DMS79 treated with DMSO at 0.1 percent for 48 hours (cell line): ENCODE data around the gene TNIK.

ENCODE experiments used
- DNase-seq: peaks from one replicate; lab custom pipeline; 2025; lab: John Stamatoyannopoulos, UW

The TNIK gene

GRCh38 chr3:171459942-171460724, at the start of gene TNIK:
TNIK (minus strand) TSS chr3:171460405; CDS start chr3:171460063, 342 bp downstream.
- DNase-seq, result peak; percentile 70

GRCh38 chr3:171508676-171509075, 48.5 kb upstream of the TNIK start:
- no peak for DNase-seq

GRCh38 chr3:171508206-171508605, 48.0 kb upstream of the TNIK start:
- no peak for DNase-seq

- no peak for DNase-seq
Observed at GRCh38 chr3:171506743-171507319, 46.6 kb upstream of the TNIK start.

GRCh38 chr3:171505822-171506333, 45.7 kb upstream of the TNIK start:
- DNase-seq, result no peak

GRCh38 chr3:171504376-171504775, 44.2 kb upstream of the TNIK start:
- DNase-seq, result no peak

- DNase-seq, result no peak
Observed at GRCh38 chr3:171503817-171504216, 43.6 kb upstream of the TNIK start.

- DNase-seq, result no peak
Observed at GRCh38 chr3:171498921-171499320, 38.7 kb upstream of the TNIK start.

- DNase-seq, result no peak
Observed at GRCh38 chr3:171497468-171497867, 37.3 kb upstream of the TNIK start.

- no peak for DNase-seq
Observed at GRCh38 chr3:171495413-171495812, 35.2 kb upstream of the TNIK start.

GRCh38 chr3:171494457-171495109, 34.4 kb upstream of the TNIK start:
- no peak for DNase-seq

GRCh38 chr3:171491361-171491760, 31.2 kb upstream of the TNIK start:
- no peak for DNase-seq

GRCh38 chr3:171490901-171491300, 30.7 kb upstream of the TNIK start:
- DNase-seq, result no peak

- no peak for DNase-seq
Observed at GRCh38 chr3:171489348-171489747, 29.1 kb upstream of the TNIK start.

- no peak for DNase-seq
Observed at GRCh38 chr3:171488479-171488878, 28.3 kb upstream of the TNIK start.

- no peak for DNase-seq
Observed at GRCh38 chr3:171487382-171487781, 27.2 kb upstream of the TNIK start.

GRCh38 chr3:171485338-171485737, 25.1 kb upstream of the TNIK start:
- no peak for DNase-seq

GRCh38 chr3:171481011-171481410, 20.8 kb upstream of the TNIK start:
- DNase-seq, result no peak

- no peak for DNase-seq
Observed at GRCh38 chr3:171480526-171480925, 20.3 kb upstream of the TNIK start.

- no peak for DNase-seq
Observed at GRCh38 chr3:171476532-171477102, 16.4 kb upstream of the TNIK start.

- no peak for DNase-seq
Observed at GRCh38 chr3:171472552-171472951, 12.3 kb upstream of the TNIK start.

- DNase-seq, result no peak
Observed at GRCh38 chr3:171470714-171471227, 10.6 kb upstream of the TNIK start.
